Measurements from ENCODE around the gene ANO2.

DNA sequence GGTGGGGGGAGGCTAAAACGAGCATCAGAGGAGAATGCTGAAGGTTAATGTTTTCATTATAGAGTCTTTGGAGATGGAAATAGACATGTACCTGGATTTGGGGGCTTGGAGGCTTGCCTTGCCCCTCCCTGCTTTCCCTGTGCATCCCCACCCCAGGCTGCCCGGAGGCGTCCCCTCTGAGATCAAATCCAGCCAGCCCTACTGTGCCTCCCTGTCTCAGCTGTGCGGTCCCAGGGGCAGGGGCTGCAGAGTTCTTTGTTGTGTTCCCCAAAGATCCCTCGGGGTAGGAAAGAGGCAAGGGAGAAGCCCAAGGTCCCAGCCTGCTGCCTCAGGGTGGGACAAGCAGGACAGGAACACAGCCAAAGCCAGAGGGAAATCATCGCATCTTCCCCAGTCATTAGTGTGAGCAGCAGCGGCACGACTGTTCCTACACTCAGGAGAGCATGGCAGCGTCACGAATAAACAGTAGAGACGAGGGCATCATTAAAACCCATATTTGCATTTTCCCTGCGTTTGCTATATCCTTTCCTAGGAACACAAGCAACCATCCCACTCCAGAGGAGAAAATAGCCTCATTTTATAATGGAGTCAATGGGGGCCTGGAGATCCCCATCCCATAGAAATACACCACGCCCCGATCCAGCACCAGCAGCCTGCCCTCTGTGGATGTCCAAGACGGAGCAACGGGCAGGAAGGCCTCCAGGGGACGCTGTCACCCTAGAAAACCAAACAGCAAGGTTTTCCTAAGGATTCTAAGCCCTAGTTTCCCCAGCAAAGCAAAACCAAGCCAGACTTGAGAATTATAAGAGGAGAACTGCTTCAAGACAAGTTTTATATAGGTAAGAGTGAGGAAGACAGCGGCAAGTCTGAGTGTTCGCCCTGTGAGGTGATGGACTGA is 32.4 kb downstream of the ANO2 start:
- peak; percentile 23; the same call in 1 of the 2 replicates for TF ChIP-seq CTCF (IDR thresholded peaks at IDR 0.05; ENCODE audit: low read depth, low read length)
- TF ChIP-seq EZH2phosphoT487 (IDR thresholded peaks at IDR 0.05; ENCODE audit: low read depth) = no peak
